Fibroblast of skin of right biceps (primary cell): Measurements from ENCODE around the gene COX7A2.
A peak's percentile ranks its signal among the peaks of the same experiment; 100 is the strongest.

Experiments used
- DNase-seq: peaks from one replicate; pipeline ENCODE4 v3.0.0-alpha.2; 2013

The COX7A2 gene

GRCh38 chr6:75219263-75219662 is 24.3 kb downstream of the COX7A2 start:
- peak; percentile 54 for DNase-seq

- peak; percentile 84 for DNase-seq
These were observed 26.4 kb downstream of the COX7A2 start for GRCh38 chr6:75217193-75217592.

- DNase-seq, result no peak
These were observed 28.3 kb downstream of the COX7A2 start for GRCh38 chr6:75215291-75215690.

- no peak for DNase-seq
These were observed 29.9 kb downstream of the COX7A2 start for GRCh38 chr6:75213732-75214131.

GRCh38 chr6:75213112-75213511 is 30.5 kb downstream of the COX7A2 start:
- peak; percentile 43 for DNase-seq

- no peak for DNase-seq
These were observed 31.5 kb downstream of the COX7A2 start for GRCh38 chr6:75211920-75212590.

GRCh38 chr6:75210885-75211739 is 32.5 kb downstream of the COX7A2 start:
- DNase-seq, result peak; percentile 74

- no peak for DNase-seq
These were observed 34.3 kb downstream of the COX7A2 start for GRCh38 chr6:75209184-75209723.

GRCh38 chr6:75208298-75209183 is 35.1 kb downstream of the COX7A2 start:
- peak; percentile 87 for DNase-seq

GRCh38 chr6:75206576-75207342 is 36.8 kb downstream of the COX7A2 start:
- DNase-seq, result no peak

GRCh38 chr6:75205776-75206575 is 37.6 kb downstream of the COX7A2 start, which contains the start of gene COL12A1:
Gene COL12A1, minus strand, starts transcription at chr6:75206053. Its CDS starts 3,261 bp downstream, at chr6:75202792.
- peak; percentile 100 for DNase-seq

GRCh38 chr6:75204959-75205775 is 38.4 kb downstream of the COX7A2 start:
- peak; percentile 87 for DNase-seq

GRCh38 chr6:75204217-75204958 is 39.2 kb downstream of the COX7A2 start:
- DNase-seq, result peak; percentile 95

- DNase-seq, result peak; percentile 55
These were observed 39.9 kb downstream of the COX7A2 start for GRCh38 chr6:75203721-75204120.

- peak; percentile 54 for DNase-seq
These were observed 40.9 kb downstream of the COX7A2 start for GRCh38 chr6:75202676-75203131.

GRCh38 chr6:75201901-75202672 is 41.5 kb downstream of the COX7A2 start:
- peak; percentile 48 for DNase-seq

GRCh38 chr6:75201021-75201420 is 42.6 kb downstream of the COX7A2 start:
- peak; percentile 56 for DNase-seq

- no peak for DNase-seq
These were observed 43.7 kb downstream of the COX7A2 start for GRCh38 chr6:75199889-75200288.
